NCI-H2227 (cell line): ENCODE results near the gene ADGRG3.

ENCODE experiments used
- DNase-seq: peaks from one replicate; lab custom pipeline; 2025; ENCODE audit not compliant: unreplicated experiment; lab: John Stamatoyannopoulos, UW

ADGRG3 gene

DNA sequence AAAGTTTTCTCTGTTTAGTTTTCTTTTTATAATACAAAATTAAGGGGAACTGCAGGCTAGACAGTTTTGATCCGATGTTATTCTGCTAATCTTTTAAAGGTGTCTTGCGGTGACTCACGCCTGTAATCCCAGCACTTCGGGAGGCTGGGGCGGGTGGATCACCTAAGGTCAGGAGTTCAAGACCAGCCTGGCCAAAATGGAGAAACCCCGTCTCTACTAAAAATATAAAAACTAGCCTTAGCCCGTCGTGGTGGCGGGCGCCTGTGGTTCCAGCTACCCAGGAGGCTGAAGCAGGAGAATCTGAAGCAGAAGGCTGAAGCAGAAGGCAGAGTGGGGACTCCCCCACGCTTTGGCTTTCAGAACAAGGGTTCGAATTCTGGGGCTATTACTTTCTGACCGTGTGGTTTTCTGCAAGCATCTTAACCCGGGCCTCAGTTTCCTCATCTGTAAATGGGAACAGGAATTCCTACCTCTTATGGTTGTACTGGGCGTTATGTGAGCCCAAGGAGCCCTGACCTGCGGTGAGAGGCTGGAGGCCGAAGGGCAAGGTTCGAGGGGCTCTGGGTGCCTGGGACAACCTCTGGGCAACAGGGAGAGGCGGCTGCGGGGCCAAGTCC, 66.3 kb downstream of the ADGRG3 start:
- no peak for DNase-seq

DNA sequence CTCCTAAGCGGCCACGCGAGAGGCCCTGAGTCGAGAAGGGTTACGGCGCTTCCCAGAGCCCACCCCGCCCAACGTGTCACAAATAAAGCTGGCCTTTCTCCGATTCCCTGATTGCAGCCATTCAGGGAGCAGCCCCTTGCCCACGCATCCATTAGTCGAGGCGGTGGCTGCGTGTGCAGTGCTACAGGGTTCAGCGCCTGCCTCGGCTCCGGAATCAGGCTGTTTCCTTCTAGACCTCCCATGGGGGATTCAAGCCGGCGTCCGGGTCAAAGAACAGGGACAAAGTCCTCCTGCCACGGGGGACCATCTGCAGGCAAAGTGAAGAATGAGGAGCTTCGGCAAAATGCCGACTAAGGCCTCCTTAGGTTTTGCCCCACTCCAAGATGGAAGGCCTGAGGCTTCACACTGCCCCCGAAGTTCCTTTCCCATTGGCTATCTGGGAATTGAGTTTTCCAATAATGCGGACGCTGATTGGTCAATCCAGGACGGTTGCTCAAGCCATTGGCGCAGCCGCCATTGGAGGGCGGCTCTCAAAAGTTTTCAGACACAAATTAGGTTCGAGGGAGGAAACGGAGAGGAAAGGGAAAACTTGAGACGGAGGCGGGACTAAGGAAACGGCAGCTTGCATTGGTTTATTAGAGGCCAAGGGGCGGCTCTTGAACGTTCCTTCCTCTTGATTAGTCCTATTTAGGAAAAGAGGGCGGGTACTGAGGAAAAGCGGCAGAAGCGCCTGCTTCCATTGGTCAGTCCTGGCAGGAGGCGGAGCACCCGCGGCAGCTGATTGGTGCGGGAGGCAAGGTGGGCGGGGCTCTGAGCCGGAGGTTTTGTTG, 67.0 kb downstream of the ADGRG3 start:
- peak; percentile 99 for DNase-seq

DNA sequence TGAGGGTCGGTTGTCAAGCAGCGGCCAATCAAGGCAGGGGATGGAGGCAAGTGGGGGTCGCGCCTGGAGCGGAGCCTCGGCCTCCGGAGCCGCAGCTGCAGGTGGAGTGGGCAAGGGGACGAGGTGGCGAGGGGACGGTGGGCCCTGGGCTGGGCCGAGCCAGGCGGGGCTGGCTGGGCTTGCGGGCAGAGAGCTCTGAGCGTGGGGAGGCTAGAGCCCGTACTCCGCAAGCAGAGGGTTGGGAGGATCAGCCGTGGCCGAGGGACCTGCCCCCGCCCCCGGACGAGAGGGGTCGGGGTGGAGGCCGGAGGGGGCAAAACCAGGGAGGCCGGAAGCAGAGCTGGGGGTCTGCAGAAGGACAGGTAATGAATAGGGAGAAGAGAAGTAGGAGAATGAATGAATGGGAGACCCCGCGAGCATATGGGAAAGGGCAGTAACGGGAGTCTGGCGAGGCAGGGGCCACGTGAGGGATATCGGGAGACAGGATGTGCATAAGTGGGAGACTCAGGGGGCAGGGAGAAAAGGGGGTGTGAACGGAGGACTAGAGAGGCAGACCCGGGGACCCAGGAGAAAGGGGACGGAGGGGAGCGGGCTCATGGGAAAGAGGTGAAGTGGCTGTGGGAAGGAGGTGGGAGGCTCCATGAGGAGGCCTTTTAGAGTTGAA, 67.8 kb downstream of the ADGRG3 start, which contains the start of gene KATNB1:
TSS of gene KATNB1 (plus strand) at position 16 of the 664 bp plus-strand sequence. CDS start 1,474 bp downstream, outside the sequence.
- DNase-seq = no peak

GRCh38 chr16:57736419-57737351, 68.6 kb downstream of the ADGRG3 start:
- DNase-seq = peak; percentile 56

DNA sequence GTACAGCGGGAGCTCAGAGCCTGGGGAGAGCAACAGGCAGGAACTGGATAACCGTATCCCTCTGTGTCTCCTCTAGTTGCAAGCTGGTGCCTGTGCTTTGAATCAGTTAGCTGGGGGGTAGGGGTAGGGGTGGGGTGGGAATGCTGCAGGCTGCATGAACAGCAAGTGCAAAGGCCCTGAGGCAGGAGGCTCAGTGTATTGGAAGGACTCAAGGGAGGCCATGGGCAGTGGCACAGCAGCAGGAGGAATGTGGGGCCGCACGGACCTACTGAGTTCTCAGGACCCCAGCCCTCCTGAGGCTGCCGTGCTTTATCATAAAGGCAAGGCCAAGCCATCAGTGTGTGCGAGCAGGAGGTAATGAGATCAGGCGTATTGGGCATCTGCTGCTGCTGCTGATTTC, 70.7 kb downstream of the ADGRG3 start:
- DNase-seq = no peak
